Lung (tissue), 12 donors: ENCODE results near the gene DDA1. TPM values are rescaled to one million over a fixed set of nuclear protein-coding genes. Genes with fewer than 3 reads are reported as not detected.

Source experiments
- ATAC-seq: fragments of 200-7000 bp; cut with Tn5 transposase; one replicate; pipeline ENCODE4 v1.9.1; 2020; ENCODE audit warnings: moderate number of reproducible peaks; ENCODE audit not compliant: insufficient read depth, low FRiP score
- DNase-seq, 3 donors: peaks; one replicate each; pipeline ENCODE4 v3.0.0-alpha.2; 2013 to 2017
- H3K27ac ChIP-seq, 2 donors: one replicate each; pipeline ENCODE4 v1.5.1; 2013; ENCODE audit warnings: mild to moderate bottlenecking in 2 of 2, moderate library complexity in 2 of 2, control low read depth in 1 of 2, inconsistent platforms in 1 of 2, low read depth in 1 of 2, low read length in 1 of 2
- H3K27me3 ChIP-seq, 3 donors: one replicate each; pipeline ENCODE4 v1.5.1; 2013; ENCODE audit warnings: low read length in 2 of 3; ENCODE audit not compliant: control insufficient read depth in 3 of 3, insufficient read depth in 3 of 3
- H3K36me3 ChIP-seq, 4 donors: one replicate each; pipeline ENCODE4 v1.5.1; 2013; ENCODE audit warnings: low read length in 4 of 4, mild to moderate bottlenecking in 1 of 4, moderate library complexity in 1 of 4; ENCODE audit not compliant: control insufficient read depth in 4 of 4, insufficient read depth in 4 of 4
- H3K4me1 ChIP-seq, 5 donors: one replicate each; pipeline ENCODE4 v1.5.1; 2013; ENCODE audit warnings: low read length in 5 of 5, mild to moderate bottlenecking in 2 of 5, moderate library complexity in 1 of 5; ENCODE audit not compliant: control insufficient read depth in 5 of 5, insufficient read depth in 5 of 5
- H3K4me3 ChIP-seq: one replicate; pipeline ENCODE4 v1.5.1; 2013; ENCODE audit warnings: mild to moderate bottlenecking, control low read depth, moderate library complexity
- H3K9ac ChIP-seq, 2 donors: one replicate each; pipeline ENCODE4 v1.5.1; 2013; ENCODE audit warnings: low read length in 2 of 2, control low read depth in 1 of 2; ENCODE audit not compliant: insufficient read depth in 1 of 2
- H3K9me3 ChIP-seq, 4 donors: one replicate each; pipeline ENCODE4 v1.5.1; 2013; ENCODE audit warnings: low read length in 3 of 4, mild to moderate bottlenecking in 1 of 4, moderate library complexity in 1 of 4; ENCODE audit not compliant: control insufficient read depth in 4 of 4, insufficient read depth in 3 of 4
- WGBS, 2 donors: extraction: QIAGEN DNeasy Blood & Tissue Kit; methylation state at CpG; one replicate each; pipeline ENCODE4 v1.1.7; 2013; 5-methylcytosine and 5-hydroxymethylcytosine counted together
- polyA plus RNA-seq, 2 donors: library from polyadenylated mRNA; stranded (reverse); fragments of 200-250 nt; gene quantifications; one replicate each; pipeline ENCODE4 v1.2.1, GENCODE V29; 2013
- total RNA-seq, 2 donors: library from RNA; depleted of rRNA in 1 of 2; stranded (reverse); fragments of >200 nt in 1 of 2; gene quantifications; one replicate each; pipeline ENCODE4 v1.2.1, GENCODE V29; 2014 to 2021
- TF ChIP-seq, protein P1 (sequence below): IDR thresholded peaks from 2 replicates; pipeline ENCODE4 v1.5.1; 2012; ENCODE audit warnings: mild to moderate bottlenecking; ENCODE audit errors: control extremely low read depth, extremely low read depth
- donor health status: control.
- donor health status: control.
- donor health status: Bipolar disorder and iron deficiency.
- donor health status: healthy.
- donor health status: DM: yes; HTN: yes; CAD: no.

The DDA1 gene
- total and polyA plus RNA-seq, 4 donors: 16.1 to 66.5 (median 50.5) TPM

DNA sequence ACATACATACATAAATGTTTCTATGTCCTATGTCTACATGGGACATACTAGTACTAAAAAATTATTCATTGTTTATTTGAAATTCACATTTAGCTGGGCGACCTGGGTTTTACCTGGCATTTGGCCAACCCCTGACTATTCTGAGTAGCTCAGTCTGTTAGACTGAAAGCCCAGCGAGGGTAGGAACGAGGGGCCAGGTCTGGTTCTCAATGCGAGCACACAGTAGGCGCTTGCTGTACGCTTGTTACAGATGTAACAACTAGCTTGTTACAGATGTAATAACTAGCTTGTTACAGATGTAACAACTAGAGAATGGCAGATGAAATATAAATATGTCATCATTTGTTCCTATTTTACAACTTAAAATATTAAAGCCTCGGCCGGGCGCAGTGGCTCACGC, 26.2 kb downstream of the DDA1 start:
- no peak overlapping the region for H3K27ac ChIP-seq
- peaks cover 0 to 21% (median 5%) of the 10 kb centered on the region in 5 donors for H3K4me1 ChIP-seq

DNA sequence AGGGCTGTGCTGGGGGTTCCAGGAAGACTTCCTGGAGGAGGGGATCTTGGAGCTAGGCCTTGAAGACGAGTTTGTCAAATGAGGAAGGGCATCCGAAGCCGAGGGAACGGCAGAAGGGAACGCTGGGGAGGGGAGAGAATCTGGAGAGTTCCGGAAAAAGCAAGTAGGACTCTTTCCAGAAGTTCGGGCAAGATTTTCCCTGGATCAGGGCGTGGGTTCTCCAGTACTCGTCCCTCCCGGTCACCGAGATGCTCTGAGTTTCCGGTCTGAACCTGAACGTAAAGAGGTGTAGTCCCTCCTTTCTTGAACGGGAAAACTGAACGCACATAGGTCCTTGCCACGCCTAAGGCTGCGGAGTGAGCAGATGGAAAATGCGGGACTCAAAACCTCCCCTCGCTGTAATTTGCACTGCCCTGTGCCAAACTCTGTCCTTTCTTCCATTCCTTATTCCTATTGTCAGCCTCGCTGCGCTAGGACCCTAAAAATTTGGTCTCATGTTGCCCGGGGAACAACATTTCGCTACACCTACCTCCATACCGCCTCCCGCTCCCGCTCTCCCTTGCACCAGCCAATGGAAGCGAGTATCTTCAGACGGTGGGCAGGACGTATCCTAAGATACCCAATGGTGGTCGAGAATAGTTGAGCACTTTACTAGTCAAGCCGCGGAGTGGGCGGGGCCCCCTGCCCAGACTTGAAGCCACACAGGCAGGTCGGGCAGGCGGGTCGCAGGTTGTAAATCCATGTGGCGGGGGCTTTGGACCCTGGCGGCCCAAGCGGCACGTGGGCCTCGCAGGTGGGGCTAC, 27.7 kb downstream of the DDA1 start, which contains the start of gene GTPBP3:
TSS of gene GTPBP3 (plus strand) at position 682 of the 803 bp plus-strand sequence. CDS start at position 741, 59 bp downstream.
- H3K9me3 ChIP-seq: no peaks in the 10 kb centered on the region
- no peaks in the 10 kb centered on the region for H3K27me3 ChIP-seq
- peak within 1 kb of the TSS; percentile 16 to 78 for H3K9ac ChIP-seq
- TF ChIP-seq, protein P1, sequence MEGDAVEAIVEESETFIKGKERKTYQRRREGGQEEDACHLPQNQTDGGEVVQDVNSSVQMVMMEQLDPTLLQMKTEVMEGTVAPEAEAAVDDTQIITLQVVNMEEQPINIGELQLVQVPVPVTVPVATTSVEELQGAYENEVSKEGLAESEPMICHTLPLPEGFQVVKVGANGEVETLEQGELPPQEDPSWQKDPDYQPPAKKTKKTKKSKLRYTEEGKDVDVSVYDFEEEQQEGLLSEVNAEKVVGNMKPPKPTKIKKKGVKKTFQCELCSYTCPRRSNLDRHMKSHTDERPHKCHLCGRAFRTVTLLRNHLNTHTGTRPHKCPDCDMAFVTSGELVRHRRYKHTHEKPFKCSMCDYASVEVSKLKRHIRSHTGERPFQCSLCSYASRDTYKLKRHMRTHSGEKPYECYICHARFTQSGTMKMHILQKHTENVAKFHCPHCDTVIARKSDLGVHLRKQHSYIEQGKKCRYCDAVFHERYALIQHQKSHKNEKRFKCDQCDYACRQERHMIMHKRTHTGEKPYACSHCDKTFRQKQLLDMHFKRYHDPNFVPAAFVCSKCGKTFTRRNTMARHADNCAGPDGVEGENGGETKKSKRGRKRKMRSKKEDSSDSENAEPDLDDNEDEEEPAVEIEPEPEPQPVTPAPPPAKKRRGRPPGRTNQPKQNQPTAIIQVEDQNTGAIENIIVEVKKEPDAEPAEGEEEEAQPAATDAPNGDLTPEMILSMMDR: no peak
- H3K4me3 ChIP-seq: peak within 1 kb of the TSS; percentile 74
- ATAC-seq: peak; percentile 89
- peak; percentile 96 to 99 (median 99) for DNase-seq
- 0 to 1% methylated on average over 40 to 41 of the region's 41 CpGs for WGBS, 2 donors
- peak within 1 kb of the TSS; percentile 94 to 95 for H3K27ac ChIP-seq
- peaks cover 0 to 21% (median 5%) of the 10 kb centered on the region in 5 donors for H3K4me1 ChIP-seq
- peaks cover 0 to 11% (median 2%) of the 10 kb centered on the region in 4 donors for H3K36me3 ChIP-seq

More for the DNA sequence above, 26.2 kb downstream of the DDA1 start:
- ATAC-seq (no peak), DNase-seq (no peak)
- 67 to 74% methylated on average over 10 of the region's 10 CpGs for WGBS, 2 donors
- Histone ChIP-seq H3K36me3 (peaks cover 0 to 3% (median 0%) of the 10 kb centered on the region in 4 donors), H3K9ac (no peak overlapping the region), H3K9me3 (no peaks in the 10 kb centered on the region), H3K27me3 (peaks cover 0 to 1% (median 0%) of the 10 kb centered on the region in 3 donors), H3K4me3 (no peak overlapping the region)
- TF ChIP-seq, protein P1: no peak

GRCh38 chr19:17337675-17338432, 28.5 kb downstream of the DDA1 start:
- Histone ChIP-seq H3K9ac (peak overlapping the region; percentile 16 to 51), H3K4me3 (peak overlapping the region; percentile 74), H3K27ac (peak overlapping the region; percentile 34 to 95), H3K4me1 (peaks cover 0 to 21% (median 5%) of the 10 kb centered on the region in 5 donors), H3K9me3 (no peaks in the 10 kb centered on the region), H3K36me3 (peaks cover 0 to 8% (median 2%) of the 10 kb centered on the region in 4 donors), H3K27me3 (no peaks in the 10 kb centered on the region)
- TF ChIP-seq, protein P1: no peak
- DNase-seq (no peak), ATAC-seq (no peak)
- WGBS, 2 donors: 7 to 8% methylated on average over 50 of the region's 50 CpGs
